Measurements from ENCODE around the gene HOXA7.
A peak's percentile ranks its signal among the peaks of the same experiment; 100 is the strongest.

The HOXA7 gene

DNA sequence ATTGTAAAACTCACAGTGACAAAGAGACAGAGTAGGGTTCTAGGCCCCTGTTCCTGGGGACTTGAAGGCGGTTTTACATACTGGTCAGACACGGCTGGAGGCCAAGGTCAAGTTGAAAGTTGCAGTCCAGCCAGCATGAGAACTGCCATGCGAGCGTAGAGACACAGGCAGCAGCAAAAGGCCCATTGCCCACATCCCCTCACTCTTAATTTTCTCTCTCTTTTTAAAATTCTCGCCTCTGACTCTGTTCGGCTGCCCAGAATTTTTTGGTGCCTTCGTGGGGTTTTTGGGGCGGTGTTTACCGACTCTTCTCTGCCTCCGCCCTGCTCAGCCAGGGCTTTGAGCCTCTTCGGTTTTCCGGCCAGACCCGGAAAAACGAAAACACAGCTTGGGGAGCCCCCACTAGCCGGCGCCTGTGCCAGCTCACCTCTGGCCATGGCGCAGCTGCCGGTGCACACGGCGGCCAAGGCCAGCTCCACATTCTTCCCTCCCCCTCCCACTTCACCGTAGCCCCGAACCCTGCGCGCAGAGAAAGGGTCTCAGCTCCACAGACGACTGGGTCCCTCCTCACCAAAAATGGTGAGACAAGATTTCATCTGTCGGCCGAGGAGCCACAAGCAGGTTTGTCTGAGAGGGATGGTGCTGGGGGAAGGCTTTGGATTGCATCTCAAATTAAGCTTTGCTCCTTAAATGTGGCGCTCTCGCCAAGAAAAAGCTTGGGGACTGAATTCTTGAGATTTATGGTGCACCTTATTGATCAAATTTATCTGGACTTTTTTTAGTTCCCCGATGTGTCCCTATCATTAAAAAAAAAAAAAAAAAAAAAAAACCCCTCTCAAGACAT, 45.8 kb upstream of the HOXA7 start:
- no peak for DNase-seq (ENCODE audit: low spot score)
- TF ChIP-seq, protein P1, sequence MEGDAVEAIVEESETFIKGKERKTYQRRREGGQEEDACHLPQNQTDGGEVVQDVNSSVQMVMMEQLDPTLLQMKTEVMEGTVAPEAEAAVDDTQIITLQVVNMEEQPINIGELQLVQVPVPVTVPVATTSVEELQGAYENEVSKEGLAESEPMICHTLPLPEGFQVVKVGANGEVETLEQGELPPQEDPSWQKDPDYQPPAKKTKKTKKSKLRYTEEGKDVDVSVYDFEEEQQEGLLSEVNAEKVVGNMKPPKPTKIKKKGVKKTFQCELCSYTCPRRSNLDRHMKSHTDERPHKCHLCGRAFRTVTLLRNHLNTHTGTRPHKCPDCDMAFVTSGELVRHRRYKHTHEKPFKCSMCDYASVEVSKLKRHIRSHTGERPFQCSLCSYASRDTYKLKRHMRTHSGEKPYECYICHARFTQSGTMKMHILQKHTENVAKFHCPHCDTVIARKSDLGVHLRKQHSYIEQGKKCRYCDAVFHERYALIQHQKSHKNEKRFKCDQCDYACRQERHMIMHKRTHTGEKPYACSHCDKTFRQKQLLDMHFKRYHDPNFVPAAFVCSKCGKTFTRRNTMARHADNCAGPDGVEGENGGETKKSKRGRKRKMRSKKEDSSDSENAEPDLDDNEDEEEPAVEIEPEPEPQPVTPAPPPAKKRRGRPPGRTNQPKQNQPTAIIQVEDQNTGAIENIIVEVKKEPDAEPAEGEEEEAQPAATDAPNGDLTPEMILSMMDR (IDR thresholded peaks at IDR 0.05; ENCODE audit: extremely low read depth, insufficient read depth, missing control alignments), result no peak
- in situ Hi-C loops (cut with MboI; ENCODE audit: low pct_unique_long_range_greater_than_20kb, low sequenced_read_pairs, unreplicated experiment), result loop anchor here (10.0 kb wide), 1 partner anchor 723 kb away; no protein-coding TSS in a partner anchor

DNA sequence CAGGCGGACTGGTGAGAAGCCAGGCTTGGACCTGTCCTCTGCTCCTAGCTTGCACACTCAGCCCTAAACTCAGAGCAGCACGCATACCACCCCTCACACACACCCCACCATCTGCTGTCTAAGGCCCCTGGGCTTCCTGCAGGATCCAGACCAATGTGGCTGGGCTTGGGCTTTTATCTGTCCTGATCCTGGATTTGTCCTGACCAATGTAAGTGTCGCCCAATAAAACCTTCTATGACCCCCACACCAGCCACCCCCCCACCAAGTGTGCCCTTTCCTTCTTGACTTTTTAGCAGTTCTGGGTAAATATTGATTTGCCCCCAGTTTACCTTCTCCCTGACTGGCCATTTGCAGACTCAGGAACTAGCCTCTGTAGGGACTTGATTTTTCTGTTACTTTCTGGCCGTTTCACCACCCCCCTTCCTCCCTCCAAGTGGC, 45.1 kb upstream of the HOXA7 start:
- in situ Hi-C loops (cut with MboI; ENCODE audit: low pct_unique_long_range_greater_than_20kb, low sequenced_read_pairs, unreplicated experiment), result loop anchor here (10.0 kb wide), 1 partner anchor 723 kb away; no protein-coding TSS in a partner anchor
- TF ChIP-seq, protein P1 (IDR thresholded peaks at IDR 0.05; ENCODE audit: extremely low read depth, insufficient read depth, missing control alignments), result no peak
- DNase-seq (ENCODE audit: low spot score), result no peak

DNA sequence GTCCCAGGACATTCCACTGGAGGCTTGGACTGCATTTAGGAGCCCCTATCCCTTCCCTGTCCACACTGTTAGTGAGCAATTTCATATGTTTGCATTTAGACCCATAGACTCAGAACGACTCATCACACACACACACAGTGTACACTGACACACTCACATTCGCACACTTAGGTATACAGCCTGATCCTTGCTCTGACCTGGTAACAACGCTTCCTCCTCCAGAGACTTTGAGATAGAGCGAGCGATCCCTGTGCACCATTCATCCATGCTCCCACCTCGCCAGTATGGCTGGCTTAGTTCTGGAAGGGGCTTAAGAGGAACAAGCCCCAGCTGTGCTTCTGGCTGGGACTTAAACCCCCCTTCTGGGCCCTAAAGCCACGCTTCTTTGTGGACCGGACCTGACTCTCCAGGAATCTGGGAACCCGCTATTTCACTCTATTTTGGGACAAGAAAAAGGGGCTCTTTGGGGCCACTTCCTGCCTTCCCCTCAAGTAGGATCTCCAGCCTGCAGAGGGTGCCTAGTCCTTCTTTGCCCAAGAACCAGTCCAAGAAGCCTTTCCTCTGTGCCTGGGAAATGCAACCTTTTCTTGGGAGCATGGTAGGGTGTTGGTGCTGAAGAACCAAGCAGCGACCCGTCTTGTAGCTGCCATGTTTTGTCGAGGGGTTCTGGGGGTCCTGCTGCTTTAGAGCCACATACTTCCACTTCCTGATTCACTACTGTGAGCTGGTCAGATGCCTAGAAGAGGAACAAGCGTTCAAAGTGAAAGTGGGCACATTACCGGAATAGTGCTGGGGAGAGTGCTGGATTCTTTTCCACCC, 44.5 kb upstream of the HOXA7 start:
- in situ Hi-C loops (cut with MboI; ENCODE audit: low pct_unique_long_range_greater_than_20kb, low sequenced_read_pairs, unreplicated experiment), result loop anchor here (10.0 kb wide), 1 partner anchor 724 kb away; no protein-coding TSS in a partner anchor
- TF ChIP-seq, protein P1 (IDR thresholded peaks at IDR 0.05; ENCODE audit: extremely low read depth, insufficient read depth, missing control alignments), result no peak
- DNase-seq (ENCODE audit: low spot score), result no peak

DNA sequence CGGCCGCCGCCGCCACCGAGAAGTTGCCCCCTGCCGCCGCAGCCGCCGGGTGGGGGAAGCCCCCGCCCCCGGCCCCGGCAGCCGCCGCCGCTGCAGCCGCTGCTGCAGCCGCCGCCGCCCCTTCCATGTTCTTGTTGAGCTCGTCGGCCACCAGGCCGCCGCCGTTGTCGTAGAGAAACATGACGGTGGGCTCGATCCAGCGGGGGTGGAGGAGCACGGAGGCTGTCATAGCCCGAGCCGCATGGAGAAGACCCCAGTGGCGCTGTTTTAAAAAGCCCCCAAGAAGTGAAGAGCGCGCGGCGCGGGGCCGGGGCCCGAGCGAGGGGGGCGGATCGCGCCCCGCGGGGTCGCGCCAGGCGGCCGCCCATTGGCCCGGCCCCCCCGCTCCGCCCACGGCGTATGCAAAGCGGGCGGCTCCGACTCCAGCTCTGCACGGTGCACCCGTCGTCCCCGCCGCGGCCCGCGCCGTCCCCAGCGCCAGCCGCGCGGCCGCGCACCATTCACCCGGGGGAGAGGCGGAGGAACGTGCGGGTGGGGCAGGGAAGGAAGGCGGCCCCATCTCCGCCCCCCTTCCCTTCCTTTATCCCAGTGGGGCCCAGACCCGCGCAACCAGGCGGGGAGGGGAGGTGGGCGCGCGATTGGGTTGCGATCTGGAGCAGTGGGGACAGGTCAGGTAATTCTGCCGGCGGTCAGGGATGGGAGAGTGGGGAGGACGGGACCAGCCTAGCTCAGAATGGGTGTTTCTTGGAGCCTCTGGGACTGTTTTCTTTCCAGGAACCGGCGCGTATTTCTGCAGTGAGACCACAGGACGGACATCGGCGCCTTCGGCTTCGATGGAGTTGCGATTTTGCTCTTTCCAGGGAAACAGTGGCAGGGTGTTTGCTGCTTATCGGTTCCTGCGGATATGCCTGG, 43.6 kb upstream of the HOXA7 start, which contains the start of gene HOXA13:
TSS of gene HOXA13 (minus strand) at position 243 of the 912 bp plus-strand sequence. CDS start at position 229, 14 bp downstream.
- TF ChIP-seq, protein P1 (IDR thresholded peaks at IDR 0.05; ENCODE audit: extremely low read depth, insufficient read depth, missing control alignments), result no peak
- peak; percentile 69 for DNase-seq (ENCODE audit: low spot score)
- in situ Hi-C loops (cut with MboI; ENCODE audit: low pct_unique_long_range_greater_than_20kb, low sequenced_read_pairs, unreplicated experiment), result loop anchor here (10.0 kb wide), 1 partner anchor 725 kb away; no protein-coding TSS in a partner anchor

DNA sequence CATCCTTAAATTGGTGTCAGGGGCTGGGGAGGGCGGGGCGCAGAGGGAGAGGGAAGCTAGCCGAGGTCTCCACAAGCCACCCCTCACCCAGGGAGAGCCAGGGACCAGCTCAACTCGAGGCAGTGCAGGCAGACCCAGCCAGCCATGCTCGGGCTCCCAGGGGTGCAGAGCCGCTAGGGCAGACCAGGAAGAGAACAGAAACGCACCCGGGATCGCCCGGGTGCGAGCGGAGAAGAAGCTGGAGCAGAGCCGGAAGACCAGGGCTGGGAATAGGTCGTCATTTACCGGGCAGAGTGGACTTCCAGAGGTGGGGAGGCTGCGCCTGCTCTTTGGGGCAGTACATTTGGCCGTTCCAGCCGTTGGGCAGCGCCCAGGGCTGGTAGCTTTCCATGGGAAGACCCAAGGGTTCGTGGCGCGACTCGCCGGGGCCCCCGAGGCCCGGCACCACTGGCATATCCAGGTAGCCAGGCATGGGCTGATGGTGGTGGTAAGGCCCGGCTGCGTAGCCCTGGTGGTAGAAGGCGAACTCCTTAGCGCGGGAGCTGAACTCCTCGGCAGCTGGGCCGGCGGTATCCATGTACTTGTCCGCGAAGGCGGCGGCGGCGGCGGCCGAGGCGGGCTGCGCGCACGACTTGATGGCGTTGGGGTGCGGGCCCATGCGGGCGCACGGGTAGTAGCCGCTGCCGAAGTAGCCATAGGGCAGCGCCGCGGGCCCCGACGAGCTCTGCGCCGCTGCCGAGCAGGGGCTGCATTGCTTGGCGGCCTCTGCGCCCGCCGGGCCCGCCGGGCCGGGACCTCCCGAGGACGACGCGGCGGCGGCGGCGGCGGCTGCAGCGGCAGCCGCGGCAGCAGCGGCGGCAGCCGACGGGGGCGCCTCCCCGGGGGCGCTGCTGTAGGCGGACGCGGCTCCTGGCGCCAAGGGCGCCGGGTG, 42.7 kb upstream of the HOXA7 start:
- in situ Hi-C loops (cut with MboI; ENCODE audit: low pct_unique_long_range_greater_than_20kb, low sequenced_read_pairs, unreplicated experiment), result no loop called here
- TF ChIP-seq, protein P1 (IDR thresholded peaks at IDR 0.05; ENCODE audit: extremely low read depth, insufficient read depth, missing control alignments), result no peak
- DNase-seq (ENCODE audit: low spot score), result no peak
